K562 (cell line): Measurements from ENCODE around the gene USP16. TPM values are rescaled to one million over a fixed set of nuclear protein-coding genes. Genes with fewer than 3 reads are reported as not detected.

ENCODE experiments used
- ATF1 ChIP-seq, 2 experiments: fragments of 450-650 bp in 1 of 2; IDR thresholded peaks; 2 replicates each; pipeline ENCODE4 v1.6.1; 2016; ENCODE audit warnings: missing compliant biosample characterization in 1 of 2, missing genetic modification characterization in 1 of 2
- BHLHE40 ChIP-seq: IDR thresholded peaks from 2 replicates; pipeline ENCODE4 v1.6.1; 2011; ENCODE audit warnings: low read length, improper control_type of control experiment
- FOXJ2 ChIP-seq: fragments of 200-800 bp; sonication (Bioruptor generic); IDR thresholded peaks from 2 replicates; pipeline ENCODE4 v1.6.1; 2016; ENCODE audit warnings: missing genetic modification characterization, missing compliant biosample characterization
- HNRNPL ChIP-seq: fragments of 200-400 bp; formaldehyde crosslinking; IDR thresholded peaks from 2 replicates; pipeline ENCODE4 v1.6.1; 2017; ENCODE audit warnings: low read depth, mild to moderate bottlenecking, low read length
- LARP7 ChIP-seq: fragments of 450-650 bp; IDR thresholded peaks from 2 replicates; pipeline ENCODE4 v1.6.1; 2016
- MCM3 ChIP-seq: fragments of 450-650 bp; IDR thresholded peaks from 2 replicates; pipeline ENCODE4 v1.6.1; 2016
- NR2C2 ChIP-seq, 2 experiments: fragments of 200-800 bp in 1 of 2; sonication (Bioruptor generic) in 1 of 2; sonication (generic) in 1 of 2; formaldehyde crosslinking in 1 of 2; IDR thresholded peaks; 2 replicates each; pipeline versions ENCODE4 v1.6.1 to v1.8.0; 2016 to 2022; ENCODE audit warnings: mild to moderate bottlenecking in 1 of 2, missing compliant biosample characterization in 1 of 2, missing genetic modification characterization in 1 of 2, missing genetic modification reagents in 1 of 2
- NR4A1 ChIP-seq, 2 experiments: fragments of 250-450 bp in 1 of 2; fragments of 450-650 bp in 1 of 2; sonication (Bioruptor Pico) in 1 of 2; IDR thresholded peaks; 2 replicates each; pipeline versions ENCODE4 v1.4.0 to v1.6.1; 2016 to 2020; ENCODE audit warnings: mild to moderate bottlenecking in 2 of 2, missing compliant biosample characterization in 1 of 2, missing genetic modification characterization in 1 of 2, moderate library complexity in 1 of 2
- SMARCB1 ChIP-seq: IDR thresholded peaks from 2 replicates; pipeline ENCODE4 v1.6.1; 2011; ENCODE audit warnings: improper control_type of control experiment, low read depth; ENCODE audit not compliant: insufficient read length
- ZNF140 ChIP-seq: fragments of 250-450 bp; sonication (Bioruptor Pico); IDR thresholded peaks from 2 replicates; pipeline ENCODE4 v1.8.0; 2021; ENCODE audit warnings: moderate library complexity, mild to moderate bottlenecking, inconsistent platforms
- ZNF224 ChIP-seq: sonication (generic); formaldehyde crosslinking; IDR thresholded peaks from 2 replicates; pipeline ENCODE4 v1.8.0; 2022; ENCODE audit warnings: mild to moderate bottlenecking, missing genetic modification reagents
- ZNF668 ChIP-seq: fragments of 250-450 bp; sonication (Bioruptor Pico); IDR thresholded peaks from 2 replicates; pipeline ENCODE4 v1.8.0; 2022; ENCODE audit warnings: mild to moderate bottlenecking, inconsistent platforms
- ZNF778 ChIP-seq: fragments of 450-650 bp; formaldehyde crosslinking; IDR thresholded peaks from 2 replicates; pipeline ENCODE4 v1.4.0; 2020; ENCODE audit warnings: mild to moderate bottlenecking, moderate library complexity
- polyA plus RNA-seq, 8 experiments: library from polyadenylated mRNA; depleted of rRNA in 4 of 8; stranded (reverse) in 5 of 8; unstranded in 3 of 8; fragments of >200 nt; fragmentation: Nextera tagmentation in 2 of 8; fragmentation: Illumina TruSeq in 1 of 8; extraction: Ambion mirVana in 2 of 8; extraction: Trizol in 1 of 8; gene quantifications; 2 replicates each; pipeline versions ENCODE4 v1.2.1 to v1.2.3, GENCODE V29; 2011 to 2014; ENCODE audit warnings: inconsistent platforms in 1 of 8, missing spikeins in 1 of 8
- total RNA-seq, 7 experiments: library from RNA; depleted of rRNA in 6 of 7; stranded (reverse); fragments of >200 nt in 6 of 7; fragmentation: Illumina TruSeq in 2 of 7; extraction: Trizol in 2 of 7; gene quantifications; 2 replicates each; pipeline versions ENCODE4 v1.2.1 to v1.2.3, GENCODE V29; 2011 to 2021; ENCODE audit warnings: low replicate concordance in 1 of 7
- TF ChIP-seq, protein P1 (sequence below): fragments of 250-450 bp; sonication (Bioruptor Pico); IDR thresholded peaks from 2 replicates; pipeline ENCODE4 v1.5.0; 2020; ENCODE audit warnings: mild to moderate bottlenecking, borderline replicate concordance
- TF ChIP-seq, protein P2 (sequence below): sonication (generic); formaldehyde crosslinking; IDR thresholded peaks from 2 replicates; pipeline ENCODE4 v1.8.1; 2023; ENCODE audit warnings: mild to moderate bottlenecking, missing genetic modification reagents
- TF ChIP-seq, protein P3 (sequence below): IDR thresholded peaks from 2 replicates; pipeline ENCODE4 v1.6.1; 2011; ENCODE audit warnings: borderline replicate concordance, low read depth, mild to moderate bottlenecking, moderate library complexity, low read length; ENCODE audit not compliant: insufficient read depth, poor library complexity, severe bottlenecking
- TF ChIP-seq, protein P4 (sequence below): fragments of 250-450 bp; sonication (Bioruptor Pico); IDR thresholded peaks from 2 replicates; pipeline ENCODE4 v1.8.0; 2021; ENCODE audit warnings: moderate library complexity, mild to moderate bottlenecking, inconsistent platforms
- TF ChIP-seq, protein P5 (sequence below): sonication (generic); formaldehyde crosslinking; IDR thresholded peaks from 2 replicates; pipeline ENCODE4 v1.8.0; 2022; ENCODE audit warnings: mild to moderate bottlenecking, missing genetic modification reagents

The USP16 gene
- total and polyA plus RNA-seq, 9 of the 15 experiments (the other 6 are each of a cell fraction or from before 2014, with no cell fraction given) = 38.4 to 90.9 (median 62.8) TPM

DNA sequence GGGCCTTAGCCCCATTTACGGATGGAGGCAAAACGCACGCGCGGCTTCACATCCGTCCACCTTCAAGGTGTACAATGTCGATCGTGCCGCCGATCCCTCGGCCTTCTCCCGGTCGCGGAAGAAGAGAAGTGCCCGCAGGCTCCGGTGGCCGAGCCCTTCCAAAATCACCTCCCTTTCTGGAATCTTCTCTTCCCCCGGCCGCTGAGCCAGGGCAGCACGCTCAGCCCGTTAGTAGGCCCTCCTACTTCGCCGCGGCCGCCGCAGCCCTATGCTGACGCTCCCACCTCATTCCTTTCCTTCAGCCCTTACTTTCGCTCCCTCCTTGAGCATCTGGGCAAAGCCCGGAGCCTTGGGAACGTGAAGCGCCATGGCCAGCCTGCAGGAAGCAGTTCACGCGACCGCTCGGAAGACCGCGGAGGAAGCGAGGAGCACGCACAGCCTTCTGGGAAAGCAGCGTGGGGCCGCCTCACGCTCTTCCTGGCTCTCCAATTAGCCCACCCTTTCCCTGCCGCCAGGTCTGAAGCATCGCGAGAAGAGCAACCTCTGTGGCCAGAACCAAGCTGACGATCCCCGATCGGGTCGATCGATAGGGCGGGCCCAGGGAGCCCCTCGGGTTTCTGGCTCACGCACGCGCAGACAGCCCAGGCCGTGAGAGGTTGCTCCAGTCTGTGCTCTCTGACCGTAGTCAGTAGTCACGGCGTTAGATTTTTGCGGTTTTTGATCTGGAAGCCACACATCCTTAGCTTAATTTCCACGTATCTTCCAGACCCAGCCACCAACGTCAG is 48.9 kb downstream of the USP16 start, which contains the start of gene CCT8 (continued):
- TF ChIP-seq, protein P1, sequence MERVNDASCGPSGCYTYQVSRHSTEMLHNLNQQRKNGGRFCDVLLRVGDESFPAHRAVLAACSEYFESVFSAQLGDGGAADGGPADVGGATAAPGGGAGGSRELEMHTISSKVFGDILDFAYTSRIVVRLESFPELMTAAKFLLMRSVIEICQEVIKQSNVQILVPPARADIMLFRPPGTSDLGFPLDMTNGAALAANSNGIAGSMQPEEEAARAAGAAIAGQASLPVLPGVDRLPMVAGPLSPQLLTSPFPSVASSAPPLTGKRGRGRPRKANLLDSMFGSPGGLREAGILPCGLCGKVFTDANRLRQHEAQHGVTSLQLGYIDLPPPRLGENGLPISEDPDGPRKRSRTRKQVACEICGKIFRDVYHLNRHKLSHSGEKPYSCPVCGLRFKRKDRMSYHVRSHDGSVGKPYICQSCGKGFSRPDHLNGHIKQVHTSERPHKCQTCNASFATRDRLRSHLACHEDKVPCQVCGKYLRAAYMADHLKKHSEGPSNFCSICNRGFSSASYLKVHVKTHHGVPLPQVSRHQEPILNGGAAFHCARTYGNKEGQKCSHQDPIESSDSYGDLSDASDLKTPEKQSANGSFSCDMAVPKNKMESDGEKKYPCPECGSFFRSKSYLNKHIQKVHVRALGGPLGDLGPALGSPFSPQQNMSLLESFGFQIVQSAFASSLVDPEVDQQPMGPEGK (CRISPR knock-in tag) = no peak
- no peak for TF ChIP-seq MCM3
- TF ChIP-seq, protein P2, sequence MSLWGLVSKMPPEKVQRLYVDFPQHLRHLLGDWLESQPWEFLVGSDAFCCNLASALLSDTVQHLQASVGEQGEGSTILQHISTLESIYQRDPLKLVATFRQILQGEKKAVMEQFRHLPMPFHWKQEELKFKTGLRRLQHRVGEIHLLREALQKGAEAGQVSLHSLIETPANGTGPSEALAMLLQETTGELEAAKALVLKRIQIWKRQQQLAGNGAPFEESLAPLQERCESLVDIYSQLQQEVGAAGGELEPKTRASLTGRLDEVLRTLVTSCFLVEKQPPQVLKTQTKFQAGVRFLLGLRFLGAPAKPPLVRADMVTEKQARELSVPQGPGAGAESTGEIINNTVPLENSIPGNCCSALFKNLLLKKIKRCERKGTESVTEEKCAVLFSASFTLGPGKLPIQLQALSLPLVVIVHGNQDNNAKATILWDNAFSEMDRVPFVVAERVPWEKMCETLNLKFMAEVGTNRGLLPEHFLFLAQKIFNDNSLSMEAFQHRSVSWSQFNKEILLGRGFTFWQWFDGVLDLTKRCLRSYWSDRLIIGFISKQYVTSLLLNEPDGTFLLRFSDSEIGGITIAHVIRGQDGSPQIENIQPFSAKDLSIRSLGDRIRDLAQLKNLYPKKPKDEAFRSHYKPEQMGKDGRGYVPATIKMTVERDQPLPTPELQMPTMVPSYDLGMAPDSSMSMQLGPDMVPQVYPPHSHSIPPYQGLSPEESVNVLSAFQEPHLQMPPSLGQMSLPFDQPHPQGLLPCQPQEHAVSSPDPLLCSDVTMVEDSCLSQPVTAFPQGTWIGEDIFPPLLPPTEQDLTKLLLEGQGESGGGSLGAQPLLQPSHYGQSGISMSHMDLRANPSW = peak; percentile 57; the same call in 1 of the 2 replicates
- TF ChIP-seq SMARCB1 = no peak
- no peak for TF ChIP-seq ZNF140 (CRISPR knock-in tag)
- TF ChIP-seq ZNF778 (CRISPR knock-in tag) = no peak
- TF ChIP-seq, protein P3, sequence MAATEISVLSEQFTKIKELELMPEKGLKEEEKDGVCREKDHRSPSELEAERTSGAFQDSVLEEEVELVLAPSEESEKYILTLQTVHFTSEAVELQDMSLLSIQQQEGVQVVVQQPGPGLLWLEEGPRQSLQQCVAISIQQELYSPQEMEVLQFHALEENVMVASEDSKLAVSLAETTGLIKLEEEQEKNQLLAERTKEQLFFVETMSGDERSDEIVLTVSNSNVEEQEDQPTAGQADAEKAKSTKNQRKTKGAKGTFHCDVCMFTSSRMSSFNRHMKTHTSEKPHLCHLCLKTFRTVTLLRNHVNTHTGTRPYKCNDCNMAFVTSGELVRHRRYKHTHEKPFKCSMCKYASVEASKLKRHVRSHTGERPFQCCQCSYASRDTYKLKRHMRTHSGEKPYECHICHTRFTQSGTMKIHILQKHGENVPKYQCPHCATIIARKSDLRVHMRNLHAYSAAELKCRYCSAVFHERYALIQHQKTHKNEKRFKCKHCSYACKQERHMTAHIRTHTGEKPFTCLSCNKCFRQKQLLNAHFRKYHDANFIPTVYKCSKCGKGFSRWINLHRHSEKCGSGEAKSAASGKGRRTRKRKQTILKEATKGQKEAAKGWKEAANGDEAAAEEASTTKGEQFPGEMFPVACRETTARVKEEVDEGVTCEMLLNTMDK = no peak
- TF ChIP-seq, protein P4, sequence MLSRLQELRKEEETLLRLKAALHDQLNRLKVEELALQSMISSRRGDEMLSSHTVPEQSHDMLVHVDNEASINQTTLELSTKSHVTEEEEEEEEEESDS (CRISPR knock-in tag) = no peak
- peak; percentile 77 for TF ChIP-seq NR2C2 (CRISPR knock-in tag; IDR thresholded peaks at IDR 0.05)
- peak; percentile 87 for TF ChIP-seq NR2C2 (tag; IDR thresholded peaks at IDR 0.05)
- TF ChIP-seq ZNF224 (CRISPR knock-in tag) = no peak
- TF ChIP-seq ZNF668 (CRISPR knock-in tag) = no peak
- peak; percentile 57 for TF ChIP-seq NR4A1 (CRISPR knock-in tag; IDR thresholded peaks at IDR 0.05)
- TF ChIP-seq NR4A1 (tag; IDR thresholded peaks at IDR 0.05) = no peak
- TF ChIP-seq, protein P5, sequence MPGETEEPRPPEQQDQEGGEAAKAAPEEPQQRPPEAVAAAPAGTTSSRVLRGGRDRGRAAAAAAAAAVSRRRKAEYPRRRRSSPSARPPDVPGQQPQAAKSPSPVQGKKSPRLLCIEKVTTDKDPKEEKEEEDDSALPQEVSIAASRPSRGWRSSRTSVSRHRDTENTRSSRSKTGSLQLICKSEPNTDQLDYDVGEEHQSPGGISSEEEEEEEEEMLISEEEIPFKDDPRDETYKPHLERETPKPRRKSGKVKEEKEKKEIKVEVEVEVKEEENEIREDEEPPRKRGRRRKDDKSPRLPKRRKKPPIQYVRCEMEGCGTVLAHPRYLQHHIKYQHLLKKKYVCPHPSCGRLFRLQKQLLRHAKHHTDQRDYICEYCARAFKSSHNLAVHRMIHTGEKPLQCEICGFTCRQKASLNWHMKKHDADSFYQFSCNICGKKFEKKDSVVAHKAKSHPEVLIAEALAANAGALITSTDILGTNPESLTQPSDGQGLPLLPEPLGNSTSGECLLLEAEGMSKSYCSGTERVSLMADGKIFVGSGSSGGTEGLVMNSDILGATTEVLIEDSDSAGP (CRISPR knock-in tag) = no peak
- TF ChIP-seq ATF1 (CRISPR knock-in tag; IDR thresholded peaks at IDR 0.05) = no peak
- peak; percentile 80 for TF ChIP-seq ATF1 (tag; IDR thresholded peaks at IDR 0.05)
- no peak for TF ChIP-seq HNRNPL
- no peak for TF ChIP-seq FOXJ2
- TF ChIP-seq LARP7 = no peak
- peak; percentile 94 for TF ChIP-seq BHLHE40
